A172 (cell line): ENCODE measurements around the gene EPN3. TPM values are rescaled to one million over a fixed set of nuclear protein-coding genes. Genes with fewer than 3 reads are reported as not detected.

Experiments used
- DNase-seq: peaks from one replicate; pipeline ENCODE4 v3.0.0-alpha.2; 2015; ENCODE audit warnings: low spot score
- total RNA-seq: library from RNA; depleted of rRNA; stranded (reverse); fragments of >200 nt; shearing (Covaris generic); gene quantifications from 2 replicates; pipeline ENCODE4 v1.2.3, GENCODE V29; 2014

The EPN3 gene
- total RNA-seq, 1 experiment from 2014 or later = not detected

DNA sequence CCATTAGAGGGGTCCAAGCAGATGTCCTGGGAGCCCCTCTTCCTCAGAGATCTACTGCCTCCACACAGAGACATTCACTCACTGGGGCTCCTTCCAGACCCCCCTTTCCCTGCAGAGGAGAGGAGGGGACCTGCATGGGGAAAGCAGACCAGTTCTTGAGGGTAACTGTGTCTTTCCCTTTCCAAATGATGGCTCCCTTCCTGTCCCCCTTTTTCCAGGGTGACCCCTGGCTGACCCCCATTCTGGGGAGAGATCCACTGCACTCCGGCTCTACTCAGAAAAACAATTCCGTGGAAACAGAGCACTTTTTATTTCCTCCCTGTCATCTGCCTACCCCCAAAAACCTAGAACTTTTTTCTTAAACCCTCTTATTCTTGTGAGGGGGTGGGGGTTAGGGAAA lies 34.4 kb downstream of the EPN3 start:
- DNase-seq = no peak

DNA sequence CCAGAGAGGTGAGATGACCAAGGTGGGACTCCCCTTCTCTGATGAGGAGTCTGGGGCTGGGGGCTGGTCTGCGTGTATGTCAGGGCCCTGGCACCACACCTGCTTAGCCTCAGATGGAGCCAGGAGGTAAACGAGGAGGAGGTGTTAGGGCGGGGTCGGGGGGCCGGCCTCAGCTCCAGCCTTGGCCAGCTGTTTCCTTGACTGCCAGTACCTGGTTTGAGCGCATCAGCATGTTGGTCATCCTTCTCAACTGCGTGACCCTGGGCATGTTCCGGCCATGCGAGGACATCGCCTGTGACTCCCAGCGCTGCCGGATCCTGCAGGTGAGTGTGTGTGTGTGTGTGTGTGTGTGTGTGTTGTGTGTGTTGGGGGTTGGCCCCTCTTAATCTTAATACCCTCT lies 36.1 kb downstream of the EPN3 start:
- no peak for DNase-seq

DNA sequence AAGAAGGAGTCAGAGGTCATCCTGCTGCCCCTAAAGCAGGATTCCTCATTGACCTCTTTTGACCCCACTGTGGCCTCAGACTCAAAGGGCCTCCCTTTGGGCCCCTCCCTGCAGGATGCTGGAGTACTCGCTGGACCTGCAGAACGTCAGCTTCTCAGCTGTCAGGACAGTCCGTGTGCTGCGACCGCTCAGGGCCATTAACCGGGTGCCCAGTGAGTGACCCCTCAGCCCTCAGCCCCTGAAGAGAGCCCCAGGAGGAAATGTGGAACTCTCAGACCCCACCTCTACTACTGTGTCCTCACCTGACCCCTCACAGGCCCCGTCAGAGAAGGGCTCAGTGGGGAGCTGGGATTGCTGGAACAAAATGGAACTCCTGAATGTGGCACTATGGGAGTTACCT lies 37.1 kb downstream of the EPN3 start:
- DNase-seq = no peak

DNA sequence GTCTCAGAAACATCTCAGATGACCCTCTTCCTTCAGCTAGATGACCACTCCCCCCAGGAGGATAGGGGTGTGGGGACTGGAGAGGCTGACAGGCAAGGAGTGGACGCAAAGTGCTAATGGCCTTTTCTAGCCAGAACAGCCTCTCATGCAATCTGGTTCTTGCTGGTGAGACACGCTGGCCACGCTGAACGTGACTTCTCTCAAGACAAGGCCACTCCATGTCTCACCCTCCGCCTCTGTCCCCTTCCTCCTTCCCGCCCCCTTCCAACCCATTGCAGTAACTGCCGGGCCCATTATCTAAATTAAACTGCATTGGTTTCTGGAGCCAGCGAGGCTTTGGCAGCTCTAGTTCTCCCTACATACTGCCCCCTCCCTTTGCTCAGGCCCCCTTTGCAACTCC lies 37.5 kb downstream of the EPN3 start:
- DNase-seq = no peak

DNA sequence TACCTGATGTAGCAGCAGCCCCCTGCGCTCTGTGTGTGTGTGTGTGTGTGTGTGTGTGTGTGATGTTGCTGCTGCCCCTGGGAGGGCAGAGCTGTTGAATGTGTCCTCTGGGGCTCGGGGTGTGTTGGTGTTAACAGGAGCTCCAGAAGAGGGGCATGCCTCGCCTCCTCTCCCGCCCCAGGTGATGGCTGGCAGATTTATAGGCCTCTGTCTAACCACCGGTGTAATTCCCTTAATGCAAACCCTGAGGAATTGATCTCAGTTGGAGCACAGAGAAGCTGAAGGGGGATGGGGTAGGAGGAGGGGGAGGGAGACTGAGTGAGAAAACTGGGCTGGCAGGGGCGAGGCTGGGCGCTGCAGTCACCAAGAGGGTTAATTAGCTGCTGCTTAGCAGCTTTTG lies 38.0 kb downstream of the EPN3 start:
- DNase-seq = no peak

DNA sequence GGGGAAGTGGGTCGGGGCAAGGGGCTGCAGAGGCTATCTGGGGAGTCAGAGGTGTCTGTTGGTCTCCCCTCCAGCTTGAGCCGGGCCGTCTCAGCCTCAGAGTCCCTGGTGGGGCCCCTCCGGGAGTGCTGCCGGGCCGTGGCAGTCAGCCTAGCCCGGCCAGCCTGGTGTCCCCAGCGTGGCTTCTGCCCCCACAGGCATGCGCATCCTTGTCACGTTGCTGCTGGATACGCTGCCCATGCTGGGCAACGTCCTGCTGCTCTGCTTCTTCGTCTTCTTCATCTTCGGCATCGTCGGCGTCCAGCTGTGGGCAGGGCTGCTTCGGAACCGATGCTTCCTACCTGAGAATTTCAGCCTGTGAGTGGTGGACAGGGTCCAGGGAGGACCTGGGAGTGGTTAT lies 39.1 kb downstream of the EPN3 start:
- DNase-seq = no peak

DNA sequence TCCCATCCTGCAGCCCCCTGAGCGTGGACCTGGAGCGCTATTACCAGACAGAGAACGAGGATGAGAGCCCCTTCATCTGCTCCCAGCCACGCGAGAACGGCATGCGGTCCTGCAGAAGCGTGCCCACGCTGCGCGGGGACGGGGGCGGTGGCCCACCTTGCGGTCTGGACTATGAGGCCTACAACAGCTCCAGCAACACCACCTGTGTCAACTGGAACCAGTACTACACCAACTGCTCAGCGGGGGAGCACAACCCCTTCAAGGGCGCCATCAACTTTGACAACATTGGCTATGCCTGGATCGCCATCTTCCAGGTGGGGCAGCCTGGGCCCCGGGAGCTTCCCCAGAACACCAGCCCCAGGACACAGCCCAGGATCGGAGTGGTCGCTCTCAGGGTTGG lies 40.0 kb downstream of the EPN3 start:
- no peak for DNase-seq

DNA sequence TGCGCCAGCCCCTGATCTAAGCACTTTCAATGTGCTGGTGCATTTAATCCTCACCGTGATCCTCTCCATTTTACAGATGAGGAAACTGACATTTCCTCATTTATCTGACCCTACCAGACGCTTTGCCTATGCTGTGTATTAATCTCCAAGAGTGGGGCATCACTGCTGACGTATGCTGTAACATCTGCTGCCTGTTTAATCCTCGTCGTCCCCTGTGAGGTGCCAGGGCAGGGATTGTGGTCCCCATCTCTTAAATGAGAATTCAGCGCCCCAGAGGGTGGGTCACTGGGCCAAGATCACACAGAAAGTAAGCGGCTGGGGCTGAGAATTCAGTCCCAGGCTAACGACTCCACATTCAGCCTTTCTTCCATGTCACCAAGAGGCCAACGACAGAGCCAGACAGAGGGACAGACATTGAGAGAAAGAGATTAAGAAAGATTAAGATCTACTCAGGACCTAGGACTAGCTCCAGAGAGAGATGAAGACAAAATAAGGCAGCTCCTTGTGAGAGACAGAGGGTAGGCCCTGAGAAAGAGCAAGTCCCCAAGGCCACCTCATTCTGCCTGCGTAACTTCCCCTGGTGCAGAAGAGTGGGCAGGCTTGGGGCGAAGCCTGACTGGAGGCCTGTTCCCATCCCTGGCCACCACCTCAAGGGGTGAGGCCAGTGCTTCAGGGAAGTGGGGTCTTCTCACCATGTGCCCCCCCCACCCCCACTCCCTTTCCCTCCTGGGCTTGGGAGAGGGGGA lies 41.5 kb downstream of the EPN3 start:
- DNase-seq = no peak

DNA sequence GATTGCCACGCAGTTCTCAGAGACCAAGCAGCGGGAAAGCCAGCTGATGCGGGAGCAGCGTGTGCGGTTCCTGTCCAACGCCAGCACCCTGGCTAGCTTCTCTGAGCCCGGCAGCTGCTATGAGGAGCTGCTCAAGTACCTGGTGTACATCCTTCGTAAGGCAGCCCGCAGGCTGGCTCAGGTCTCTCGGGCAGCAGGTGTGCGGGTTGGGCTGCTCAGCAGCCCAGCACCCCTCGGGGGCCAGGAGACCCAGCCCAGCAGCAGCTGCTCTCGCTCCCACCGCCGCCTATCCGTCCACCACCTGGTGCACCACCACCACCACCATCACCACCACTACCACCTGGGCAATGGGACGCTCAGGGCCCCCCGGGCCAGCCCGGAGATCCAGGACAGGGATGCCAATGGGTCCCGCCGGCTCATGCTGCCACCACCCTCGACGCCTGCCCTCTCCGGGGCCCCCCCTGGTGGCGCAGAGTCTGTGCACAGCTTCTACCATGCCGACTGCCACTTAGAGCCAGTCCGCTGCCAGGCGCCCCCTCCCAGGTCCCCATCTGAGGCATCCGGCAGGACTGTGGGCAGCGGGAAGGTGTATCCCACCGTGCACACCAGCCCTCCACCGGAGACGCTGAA lies 43.2 kb downstream of the EPN3 start:
- no peak for DNase-seq

DNA sequence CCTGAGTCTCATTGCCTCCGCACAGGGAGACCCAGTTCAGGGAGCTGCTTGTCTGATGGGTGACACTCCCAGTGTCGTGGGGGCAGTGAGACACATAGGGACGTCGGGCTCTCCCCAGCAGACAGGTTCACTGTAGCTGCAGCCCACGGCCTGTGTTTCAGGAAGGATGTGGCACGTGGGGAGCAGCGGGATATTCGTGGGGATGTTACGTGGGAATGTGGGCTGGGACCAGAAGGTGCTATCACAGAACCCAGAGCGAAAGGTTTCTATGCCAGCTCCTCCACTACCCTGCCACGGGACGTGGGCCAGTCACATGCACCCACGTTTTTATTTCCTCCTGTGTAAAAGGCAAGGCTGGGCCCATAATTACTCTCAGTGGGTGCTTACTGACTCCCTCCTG lies 44.3 kb downstream of the EPN3 start:
- DNase-seq = no peak

DNA sequence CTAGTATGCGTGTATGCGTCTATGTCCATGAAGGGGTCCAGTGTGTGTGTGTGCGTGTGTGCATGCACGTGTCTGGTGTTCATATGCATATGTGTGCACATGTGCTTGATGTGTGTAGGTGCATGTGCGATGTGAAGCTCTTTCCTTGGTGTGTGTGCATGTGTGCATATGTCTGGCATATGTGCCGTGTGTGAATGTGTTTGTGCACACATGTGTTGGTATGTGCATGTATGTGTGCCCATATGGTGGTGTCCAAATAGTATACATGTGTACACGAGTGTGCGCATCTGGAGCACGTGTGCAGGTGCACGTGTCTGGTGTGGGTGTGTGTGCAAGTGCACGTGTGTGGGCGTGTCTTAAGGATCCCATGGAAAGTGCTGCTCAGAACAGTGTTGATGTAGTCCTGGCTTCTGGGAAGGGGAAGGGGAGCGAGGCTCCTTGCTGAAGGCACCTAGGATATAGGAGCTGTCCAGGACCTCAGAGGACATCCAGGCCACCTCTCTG lies 45.0 kb downstream of the EPN3 start:
- no peak for DNase-seq

DNA sequence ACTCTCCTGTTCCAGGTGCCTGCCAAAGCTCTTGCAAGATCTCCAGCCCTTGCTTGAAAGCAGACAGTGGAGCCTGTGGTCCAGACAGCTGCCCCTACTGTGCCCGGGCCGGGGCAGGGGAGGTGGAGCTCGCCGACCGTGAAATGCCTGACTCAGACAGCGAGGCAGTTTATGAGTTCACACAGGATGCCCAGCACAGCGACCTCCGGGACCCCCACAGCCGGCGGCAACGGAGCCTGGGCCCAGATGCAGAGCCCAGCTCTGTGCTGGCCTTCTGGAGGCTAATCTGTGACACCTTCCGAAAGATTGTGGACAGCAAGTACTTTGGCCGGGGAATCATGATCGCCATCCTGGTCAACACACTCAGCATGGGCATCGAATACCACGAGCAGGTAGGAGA lies 45.6 kb downstream of the EPN3 start:
- no peak for DNase-seq

DNA sequence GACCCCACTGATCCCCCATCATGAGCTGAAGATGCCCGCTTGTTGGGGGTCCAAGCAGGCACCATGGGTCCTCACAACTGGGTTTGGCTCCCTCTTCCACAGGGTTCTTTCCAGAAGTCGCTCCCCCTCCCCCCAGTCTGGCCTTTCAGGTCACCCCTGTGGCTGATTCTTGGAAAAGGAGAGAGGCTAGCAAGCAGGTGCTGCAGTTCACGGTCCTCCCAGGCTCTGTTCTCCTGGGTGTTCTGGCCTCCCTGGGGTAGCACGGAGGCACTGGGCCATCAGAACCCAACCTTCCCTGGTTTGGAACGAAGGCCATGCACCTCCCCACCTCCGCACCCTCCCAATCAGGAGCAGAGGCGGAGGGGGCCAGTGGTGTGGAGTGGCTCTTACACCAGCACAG lies 46.9 kb downstream of the EPN3 start:
- no peak for DNase-seq

DNA sequence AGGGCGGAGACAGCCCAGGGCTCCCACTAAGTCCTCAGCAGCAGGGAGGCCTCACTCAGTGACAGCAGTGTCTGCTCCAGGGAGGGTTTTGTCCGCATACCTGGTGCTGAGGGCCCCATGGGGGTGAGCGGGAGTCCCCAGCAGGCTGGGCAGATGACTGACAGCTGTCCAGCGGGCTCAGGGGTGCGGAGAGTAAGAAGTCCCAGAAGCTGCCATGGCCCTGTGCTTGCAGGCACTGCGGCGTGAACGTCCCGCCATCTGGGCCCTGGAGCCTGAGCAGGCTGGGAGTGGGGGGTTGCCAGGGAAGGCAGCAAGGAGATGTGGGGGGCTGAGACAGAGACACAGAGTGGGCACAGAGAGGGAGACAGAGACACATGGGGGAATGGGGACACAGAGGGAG lies 48.1 kb downstream of the EPN3 start:
- no peak for DNase-seq

DNA sequence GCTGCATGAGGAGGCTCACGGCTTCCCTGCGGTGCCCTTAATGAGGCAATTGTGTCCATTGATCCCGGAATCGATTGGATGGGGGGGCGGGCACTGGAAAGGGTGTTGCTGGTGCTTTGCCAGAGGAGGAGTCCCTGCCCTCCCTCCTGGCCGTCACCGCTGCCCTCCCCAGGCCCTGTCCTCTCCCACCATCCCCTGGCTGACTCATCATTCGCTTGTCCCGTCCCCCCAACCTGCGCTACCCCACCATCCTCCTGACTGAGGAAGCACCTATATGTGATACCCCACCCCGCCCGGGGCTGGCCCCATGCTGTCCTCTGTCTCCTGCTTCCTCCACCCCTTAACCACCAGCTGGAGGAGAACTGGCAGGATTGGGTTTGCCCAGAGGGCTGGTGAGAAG lies 48.8 kb downstream of the EPN3 start:
- DNase-seq = no peak

DNA sequence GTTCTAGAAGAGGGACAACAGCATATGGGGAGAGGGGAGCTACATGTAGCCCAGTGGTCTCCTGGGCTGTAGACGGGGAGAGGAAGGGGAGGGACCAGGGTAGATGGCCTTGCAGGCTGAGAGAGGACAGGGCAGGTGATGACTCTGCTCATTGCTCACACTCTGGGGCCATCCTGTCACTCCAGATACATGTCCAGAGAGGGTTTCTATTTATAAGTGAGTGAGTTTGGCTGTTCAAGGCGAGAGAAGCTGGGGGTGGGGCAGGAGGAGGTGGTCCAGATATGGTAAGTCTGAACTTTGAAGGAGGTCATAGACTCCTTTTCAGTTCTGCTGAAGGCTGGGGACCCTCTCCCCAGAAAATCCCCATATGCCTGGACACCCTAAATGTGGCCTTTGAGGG lies 50.2 kb downstream of the EPN3 start:
- DNase-seq = no peak

DNA sequence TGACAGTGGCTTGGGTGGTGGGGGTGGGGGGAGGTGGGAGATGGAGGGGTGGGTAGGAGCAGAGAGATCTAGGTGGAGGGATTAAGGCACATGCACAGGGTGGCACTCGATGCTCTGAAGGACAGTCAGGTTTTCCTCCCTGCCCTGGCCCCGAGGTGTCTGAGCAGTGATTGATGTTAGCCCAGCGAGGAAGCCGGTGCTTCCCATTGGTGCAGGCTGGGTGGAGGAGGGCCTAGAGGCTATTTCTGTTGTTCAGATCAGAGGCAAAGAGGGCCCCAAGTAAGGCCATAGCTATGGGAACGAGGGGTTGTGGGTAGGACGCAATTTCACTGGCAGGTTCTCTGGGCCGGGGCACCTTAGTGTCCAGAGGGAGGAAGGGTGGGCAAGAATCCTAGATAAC lies 51.1 kb downstream of the EPN3 start:
- no peak for DNase-seq

DNA sequence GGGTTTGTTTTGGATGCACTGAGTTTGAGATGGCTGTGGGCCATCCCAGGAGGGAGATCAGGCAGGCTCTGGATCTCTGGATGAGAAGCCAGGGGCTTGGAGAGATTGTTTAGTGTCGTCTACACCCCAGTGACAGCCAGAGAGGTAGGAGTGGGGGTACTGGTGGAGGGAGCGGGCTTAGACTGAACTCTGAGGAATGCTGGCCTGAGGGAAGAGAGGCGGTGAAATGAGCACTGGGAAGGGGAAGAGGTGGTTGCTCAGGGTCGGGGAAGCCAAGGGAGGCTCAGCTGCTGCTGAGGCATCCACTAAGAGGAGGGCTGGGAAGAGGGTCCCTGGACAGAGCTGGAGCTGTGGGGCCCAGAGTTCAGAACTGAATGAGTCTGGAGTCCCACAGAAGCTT lies 51.6 kb downstream of the EPN3 start:
- no peak for DNase-seq

DNA sequence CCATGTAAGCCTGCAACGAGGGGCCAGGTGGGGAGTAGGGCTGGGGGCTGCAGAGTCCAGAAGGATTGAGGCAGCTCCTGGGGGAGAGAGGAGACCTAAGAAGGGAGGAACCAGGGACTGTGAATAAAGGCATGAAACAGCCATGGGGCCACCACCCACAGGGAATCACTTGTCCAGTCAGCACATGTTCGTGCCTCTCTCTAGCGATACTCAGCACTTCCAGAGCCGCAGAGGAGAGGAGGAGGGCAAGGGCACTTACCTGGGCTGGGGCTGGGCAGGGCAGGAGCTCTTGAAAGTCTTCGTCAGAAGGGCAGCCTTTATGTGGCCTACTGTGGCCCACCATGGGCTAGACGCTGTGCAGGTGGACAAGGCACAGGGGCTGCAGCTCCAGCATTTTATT lies 52.2 kb downstream of the EPN3 start:
- DNase-seq = no peak

DNA sequence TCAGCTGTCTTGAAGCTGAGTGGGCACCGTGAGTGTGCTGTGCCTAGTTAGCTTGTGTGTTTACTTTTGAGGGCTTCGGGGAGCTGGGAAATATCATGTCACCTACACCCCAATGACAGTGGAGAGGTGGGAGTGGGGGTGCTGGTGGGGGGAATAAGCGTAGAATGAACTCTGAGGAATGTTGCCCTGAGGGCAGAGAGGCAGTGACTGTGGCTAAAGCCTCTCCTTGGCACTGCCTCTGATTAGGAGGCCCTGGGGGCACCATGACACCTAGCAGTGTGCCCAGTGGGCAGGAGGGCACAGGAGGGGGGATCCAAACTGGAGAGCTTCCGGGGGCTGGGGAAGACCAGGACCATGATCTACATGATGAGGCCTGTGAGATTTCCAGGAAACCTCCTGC lies 52.8 kb downstream of the EPN3 start:
- DNase-seq = no peak

DNA sequence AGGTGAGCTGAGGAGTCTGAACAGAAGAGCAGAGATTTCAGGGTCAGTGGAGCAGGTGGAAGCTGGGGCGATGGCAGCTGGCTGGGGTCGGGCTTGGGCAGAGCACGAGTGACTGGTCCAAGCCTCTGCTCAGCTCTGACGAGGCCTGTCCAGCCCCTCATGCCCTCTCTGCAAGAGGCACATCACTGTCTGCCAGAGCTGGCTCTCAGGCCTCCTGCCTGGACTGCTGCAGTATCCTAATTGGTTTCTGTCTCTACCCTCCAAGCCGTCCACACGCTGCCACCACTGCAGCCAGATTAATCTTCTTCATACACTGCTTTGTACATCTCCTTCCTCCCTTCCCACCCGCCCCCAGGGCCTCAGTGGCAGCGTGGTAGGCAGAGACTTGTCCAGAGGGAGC lies 53.4 kb downstream of the EPN3 start:
- DNase-seq = no peak

DNA sequence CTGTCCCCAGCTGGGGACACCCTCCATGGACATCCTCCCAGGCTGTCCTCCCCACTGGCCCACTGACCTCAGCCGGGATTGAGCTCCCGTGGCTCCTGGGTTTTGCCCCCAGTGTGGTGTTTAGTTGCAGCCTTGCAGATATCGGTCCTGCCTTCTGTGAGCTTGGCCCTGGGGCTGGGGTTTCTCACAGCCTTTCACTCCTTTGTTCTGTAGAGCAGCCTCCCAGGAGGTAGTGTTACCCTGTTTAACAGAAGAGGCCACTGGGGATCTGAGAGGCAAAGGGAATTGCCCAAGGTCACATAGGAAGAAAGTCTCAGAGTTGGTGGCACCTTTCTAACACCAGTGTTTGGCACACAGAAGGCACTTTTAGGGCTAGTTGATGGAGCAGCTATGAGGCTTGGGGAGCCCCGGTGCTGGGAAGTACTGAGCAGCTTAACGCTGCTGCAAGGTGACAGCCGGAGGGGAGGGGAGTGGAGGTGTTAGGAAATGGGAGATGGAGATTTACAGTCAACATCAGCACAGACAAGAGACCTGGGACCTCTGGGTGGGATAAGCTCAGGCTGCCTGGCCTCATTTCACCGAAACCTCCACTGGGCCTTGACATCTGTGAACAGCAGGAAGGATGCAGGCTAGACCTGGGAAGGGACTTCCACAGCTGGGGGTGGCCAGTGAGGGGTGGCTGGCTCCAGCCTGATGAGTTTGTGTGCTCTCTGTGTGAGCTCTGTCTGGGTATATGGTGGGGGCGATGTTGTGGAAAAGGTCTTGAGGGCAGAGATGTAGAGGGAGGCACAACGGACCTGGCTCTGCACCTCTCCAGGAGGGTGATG lies 54.1 kb downstream of the EPN3 start:
- DNase-seq = no peak

DNA sequence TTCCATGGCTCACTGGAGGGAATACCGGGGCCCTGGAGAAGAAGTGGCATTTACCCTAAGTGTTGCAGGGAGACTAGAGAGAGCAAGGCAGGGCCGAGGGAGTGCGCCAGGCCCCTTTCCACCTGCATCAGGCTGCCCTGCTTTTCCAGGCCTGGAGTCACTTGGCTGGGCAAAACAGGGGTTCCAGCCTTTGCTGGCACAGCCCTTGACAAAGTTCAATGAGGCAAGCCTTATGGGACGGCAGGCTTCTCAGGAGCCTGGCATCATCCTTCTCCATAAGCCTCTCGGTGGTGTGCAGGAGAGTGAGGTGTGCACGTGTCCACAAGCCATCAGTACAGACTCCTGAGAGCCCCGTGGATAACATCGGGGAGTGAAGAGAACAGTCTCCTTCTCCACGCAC lies 55.0 kb downstream of the EPN3 start:
- DNase-seq = no peak
